ENCODE measurements around the gene MAGI2. TPM values are rescaled to one million over a fixed set of nuclear protein-coding genes. Genes with fewer than 3 reads are reported as not detected.

The MAGI2 gene
- total RNA-seq, 2 donors from 2014 or later, result 10.3 to 19.2 TPM

DNA sequence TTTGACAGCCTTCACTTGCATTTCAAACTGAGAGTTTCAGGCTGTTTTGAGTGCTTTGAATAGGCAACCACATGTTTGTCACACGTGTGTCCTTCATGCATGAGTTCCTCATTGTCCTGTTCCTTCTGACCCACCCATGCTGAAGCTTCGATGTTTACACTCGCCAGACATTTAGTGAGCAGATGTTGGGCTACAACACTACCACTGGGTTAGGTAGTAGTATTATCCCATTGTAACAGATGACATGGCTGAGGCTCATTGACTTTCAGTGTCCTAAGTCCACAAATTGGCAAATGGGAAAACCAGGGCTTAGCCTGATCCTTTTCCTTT is 1198.8 kb downstream of the MAGI2 start:
- Mint-ChIP-seq H3K4me3 (no peak overlapping the region), H3K36me3 (ENCODE audit: low read depth) (no peaks in the 10 kb centered on the region), H3K4me1 (peaks cover 4% of the 10 kb centered on the region), H3K27ac (no peak overlapping the region), H3K27me3 (ENCODE audit: insufficient read depth) (no peaks in the 10 kb centered on the region), H3K9me3 (no peaks in the 10 kb centered on the region)
- Histone ChIP-seq H3K9ac (ENCODE audit: extremely low read depth, low read length, poor library complexity, severe bottlenecking) (no peak overlapping the region), H3K9me3 (ENCODE audit: control insufficient read depth, low read length) (peaks cover 1% of the 10 kb centered on the region), H3K4me3 (ENCODE audit: low read length) (no peak overlapping the region), H3K27me3 (ENCODE audit: control insufficient read depth, insufficient read depth, low read length, poor library complexity, severe bottlenecking) (no peaks in the 10 kb centered on the region), H3K27ac (ENCODE audit: low read depth, low read length) (no peak overlapping the region), H3K36me3 (ENCODE audit: control insufficient read depth, insufficient read depth, low read length) (no peaks in the 10 kb centered on the region), H3K4me1 (ENCODE audit: control insufficient read depth, insufficient read depth, low read length) (no peaks in the 10 kb centered on the region)
- TF ChIP-seq, protein P1, sequence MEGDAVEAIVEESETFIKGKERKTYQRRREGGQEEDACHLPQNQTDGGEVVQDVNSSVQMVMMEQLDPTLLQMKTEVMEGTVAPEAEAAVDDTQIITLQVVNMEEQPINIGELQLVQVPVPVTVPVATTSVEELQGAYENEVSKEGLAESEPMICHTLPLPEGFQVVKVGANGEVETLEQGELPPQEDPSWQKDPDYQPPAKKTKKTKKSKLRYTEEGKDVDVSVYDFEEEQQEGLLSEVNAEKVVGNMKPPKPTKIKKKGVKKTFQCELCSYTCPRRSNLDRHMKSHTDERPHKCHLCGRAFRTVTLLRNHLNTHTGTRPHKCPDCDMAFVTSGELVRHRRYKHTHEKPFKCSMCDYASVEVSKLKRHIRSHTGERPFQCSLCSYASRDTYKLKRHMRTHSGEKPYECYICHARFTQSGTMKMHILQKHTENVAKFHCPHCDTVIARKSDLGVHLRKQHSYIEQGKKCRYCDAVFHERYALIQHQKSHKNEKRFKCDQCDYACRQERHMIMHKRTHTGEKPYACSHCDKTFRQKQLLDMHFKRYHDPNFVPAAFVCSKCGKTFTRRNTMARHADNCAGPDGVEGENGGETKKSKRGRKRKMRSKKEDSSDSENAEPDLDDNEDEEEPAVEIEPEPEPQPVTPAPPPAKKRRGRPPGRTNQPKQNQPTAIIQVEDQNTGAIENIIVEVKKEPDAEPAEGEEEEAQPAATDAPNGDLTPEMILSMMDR (conservative IDR thresholded peaks at IDR 0.05), result no peak
- DNase-seq, result no peak
- WGBS, 2 experiments (ENCODE audit: insufficient coverage in 1 of 2, insufficient read length in 1 of 2), result 92 to 100% methylated on average over 1 to 3 of the region's 3 CpGs

DNA sequence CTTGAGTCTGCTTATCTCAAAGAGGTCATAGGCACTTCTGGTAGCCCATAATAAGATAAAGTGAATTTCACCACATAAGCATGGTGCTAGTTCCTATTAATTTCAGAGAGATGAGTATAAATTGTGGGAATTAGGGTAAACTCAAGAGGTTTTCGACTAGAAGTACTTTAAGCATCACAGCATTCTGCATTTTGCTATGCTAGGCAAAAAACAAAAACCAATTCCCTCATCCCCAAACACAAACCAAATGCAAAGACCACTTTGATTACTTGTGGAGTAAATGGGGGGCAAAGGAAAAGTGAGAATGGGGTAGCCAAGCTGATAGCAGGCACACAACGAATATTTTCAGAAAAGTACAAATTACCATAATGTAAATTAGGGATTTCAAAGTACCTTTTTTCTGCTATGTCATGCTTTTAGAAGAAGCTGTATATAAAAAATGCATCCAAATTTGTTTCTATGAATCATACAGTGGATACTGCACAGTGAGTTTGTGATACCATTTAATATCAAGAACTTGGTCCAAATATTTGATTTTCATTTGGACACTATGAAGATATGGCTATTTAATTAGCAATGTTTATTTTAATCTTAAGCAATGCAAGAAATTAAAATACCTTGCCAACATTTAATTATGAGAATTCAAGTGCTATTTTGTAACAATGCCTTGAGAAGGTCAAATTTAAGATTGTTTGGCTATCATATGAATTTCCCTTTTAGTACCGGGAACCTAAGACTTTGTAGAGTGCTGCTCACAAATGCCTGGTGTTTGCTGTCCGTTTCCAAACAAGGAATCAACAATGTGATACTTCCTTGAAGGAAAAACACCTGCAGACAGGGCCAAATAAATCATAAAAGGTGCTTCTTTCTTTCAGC is 1199.4 kb downstream of the MAGI2 start:
- Mint-ChIP-seq H3K27me3 (ENCODE audit: insufficient read depth) (no peaks in the 10 kb centered on the region), H3K36me3 (ENCODE audit: low read depth) (no peaks in the 10 kb centered on the region), H3K9me3 (peaks cover 4% of the 10 kb centered on the region), H3K4me3 (no peak overlapping the region), H3K27ac (no peak overlapping the region), H3K4me1 (peaks cover 4% of the 10 kb centered on the region)
- no peak for DNase-seq
- no peaks in the 10 kb centered on the region for H3K4me1 ChIP-seq (ENCODE audit: control insufficient read depth, insufficient read depth, low read length)
- WGBS, 2 experiments (ENCODE audit: insufficient coverage in 1 of 2, insufficient read length in 1 of 2), result 93 to 96% methylated on average over 2 to 4 of the region's 4 CpGs
- H3K27me3 ChIP-seq (ENCODE audit: control insufficient read depth, insufficient read depth, low read length, poor library complexity, severe bottlenecking), result no peaks in the 10 kb centered on the region
- no peaks in the 10 kb centered on the region for H3K36me3 ChIP-seq (ENCODE audit: control insufficient read depth, insufficient read depth, low read length)
- H3K4me3 ChIP-seq (ENCODE audit: low read length), result no peak overlapping the region
- no peak overlapping the region for H3K9ac ChIP-seq (ENCODE audit: extremely low read depth, low read length, poor library complexity, severe bottlenecking)
- TF ChIP-seq, protein P1 (conservative IDR thresholded peaks at IDR 0.05), result no peak
- H3K27ac ChIP-seq (ENCODE audit: low read depth, low read length), result no peak overlapping the region
- peaks cover 7% of the 10 kb centered on the region for H3K9me3 ChIP-seq (ENCODE audit: control insufficient read depth, low read length)

DNA sequence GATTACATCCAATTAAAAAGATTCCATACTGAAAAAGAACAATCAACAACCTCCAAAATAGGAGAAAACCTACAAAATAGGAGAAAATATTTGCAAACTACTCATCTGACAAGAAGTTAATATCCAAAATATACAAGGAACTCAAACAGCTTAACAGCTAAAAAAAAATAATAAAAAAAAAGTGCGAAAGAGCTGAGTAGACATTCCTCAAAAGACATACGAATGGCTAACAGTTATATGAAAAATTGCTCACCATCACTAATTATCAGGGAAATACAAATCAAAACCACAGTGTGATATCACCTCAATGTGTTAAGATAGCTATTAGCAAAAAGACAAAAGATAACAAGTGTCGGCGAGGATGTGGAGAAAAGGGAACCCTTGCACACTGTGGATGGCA is 1204.6 kb downstream of the MAGI2 start:
- H3K4me3 ChIP-seq (ENCODE audit: low read length), result no peak overlapping the region
- no peaks in the 10 kb centered on the region for H3K4me1 Mint-ChIP-seq
- H3K27ac Mint-ChIP-seq, result no peak overlapping the region
- no peaks in the 10 kb centered on the region for H3K36me3 Mint-ChIP-seq (ENCODE audit: low read depth)
- peaks cover 22% of the 10 kb centered on the region for H3K9me3 Mint-ChIP-seq
- no peaks in the 10 kb centered on the region for H3K27me3 ChIP-seq (ENCODE audit: control insufficient read depth, insufficient read depth, low read length, poor library complexity, severe bottlenecking)
- 92 to 100% methylated on average over 1 to 4 of the region's 4 CpGs for WGBS, 2 experiments (ENCODE audit: insufficient coverage in 1 of 2, insufficient read length in 1 of 2)
- no peak for DNase-seq
- no peaks in the 10 kb centered on the region for H3K36me3 ChIP-seq (ENCODE audit: control insufficient read depth, insufficient read depth, low read length)
- H3K4me1 ChIP-seq (ENCODE audit: control insufficient read depth, insufficient read depth, low read length), result no peaks in the 10 kb centered on the region
- no peaks in the 10 kb centered on the region for H3K27me3 Mint-ChIP-seq (ENCODE audit: insufficient read depth)
- no peak overlapping the region for H3K27ac ChIP-seq (ENCODE audit: low read depth, low read length)
- no peak overlapping the region for H3K9ac ChIP-seq (ENCODE audit: extremely low read depth, low read length, poor library complexity, severe bottlenecking)
- H3K4me3 Mint-ChIP-seq, result no peak overlapping the region
- peaks cover 24% of the 10 kb centered on the region for H3K9me3 ChIP-seq (ENCODE audit: control insufficient read depth, low read length)
- TF ChIP-seq, protein P1 (conservative IDR thresholded peaks at IDR 0.05), result no peak
